ENCODE results near the gene NF1.
"Not testable (repeated sequence)": the region's sequence is repeated elsewhere in the genome, so short reads cannot be mapped to it uniquely, and the experiment has no call there.

NF1 gene

GRCh38 chr17:31248986-31249834 lies 154.4 kb downstream of the NF1 start:
- Histone ChIP-seq H3K27ac (ENCODE audit: low read depth, low read length) (no peak overlapping the region), H3K9ac (ENCODE audit: low read length) (no peak overlapping the region), H3K27me3 (ENCODE audit: control insufficient read depth in 1 of 2, insufficient read depth in 2 of 2, low read length in 2 of 2) (no peaks in the 10 kb centered on the region), H3K4me3 (ENCODE audit: low read depth in 1 of 2, low read length in 2 of 2) (no peak overlapping the region), H3K4me1 (ENCODE audit: insufficient read depth, low read length) (no peaks in the 10 kb centered on the region), H3K36me3 (ENCODE audit: insufficient read depth, low read length) (peaks cover 10% of the 10 kb centered on the region), H3K9me3 (ENCODE audit: low read length) (no peaks in the 10 kb centered on the region)

DNA sequence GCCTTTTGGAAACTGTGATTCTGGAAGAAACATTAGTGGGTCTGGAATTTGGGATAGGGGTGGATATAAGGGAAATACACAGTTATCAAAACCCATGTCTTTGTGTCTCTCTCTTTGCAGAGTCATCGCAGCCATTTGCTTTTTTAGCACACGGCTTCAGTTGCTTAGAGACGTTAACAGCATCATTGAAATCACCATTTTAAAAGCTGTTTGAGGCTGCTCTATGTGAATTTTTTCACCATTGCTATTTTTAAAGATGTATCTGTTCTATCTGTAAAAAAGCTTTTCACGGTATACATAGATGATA lies 155.0 kb downstream of the NF1 start:
- no peaks in the 10 kb centered on the region for H3K27me3 ChIP-seq (ENCODE audit: control insufficient read depth in 1 of 2, insufficient read depth in 2 of 2, low read length in 2 of 2)
- no peak overlapping the region for H3K27ac ChIP-seq (ENCODE audit: low read depth, low read length)
- H3K4me1 ChIP-seq (ENCODE audit: insufficient read depth, low read length) = no peaks in the 10 kb centered on the region

GRCh38 chr17:31250229-31250628 lies 155.5 kb downstream of the NF1 start:
- Histone ChIP-seq H3K4me3 (ENCODE audit: low read depth in 1 of 2, low read length in 2 of 2) (no peak overlapping the region), H3K36me3 (ENCODE audit: insufficient read depth, low read length) (peaks cover 10% of the 10 kb centered on the region), H3K27me3 (ENCODE audit: control insufficient read depth in 1 of 2, insufficient read depth in 2 of 2, low read length in 2 of 2) (no peaks in the 10 kb centered on the region), H3K27ac (ENCODE audit: low read depth, low read length) (no peak overlapping the region), H3K9me3 (ENCODE audit: low read length) (no peaks in the 10 kb centered on the region), H3K9ac (ENCODE audit: low read length) (no peak overlapping the region), H3K4me1 (ENCODE audit: insufficient read depth, low read length) (no peaks in the 10 kb centered on the region)

More for the DNA sequence above, 155.0 kb downstream of the NF1 start:
- H3K4me3 ChIP-seq (ENCODE audit: low read depth in 1 of 2, low read length in 2 of 2) = no peak overlapping the region
- no peaks in the 10 kb centered on the region for H3K9me3 ChIP-seq (ENCODE audit: low read length)
- H3K36me3 ChIP-seq (ENCODE audit: insufficient read depth, low read length) = peaks cover 10% of the 10 kb centered on the region
- no peak overlapping the region for H3K9ac ChIP-seq (ENCODE audit: low read length)

GRCh38 chr17:31251105-31251969 lies 156.6 kb downstream of the NF1 start:
- peaks cover 10% of the 10 kb centered on the region for H3K36me3 ChIP-seq (ENCODE audit: insufficient read depth, low read length)
- no peak overlapping the region for H3K4me3 ChIP-seq (ENCODE audit: low read depth in 1 of 2, low read length in 2 of 2)
- H3K27ac ChIP-seq (ENCODE audit: low read depth, low read length) = no peak overlapping the region
- H3K9me3 ChIP-seq (ENCODE audit: low read length) = no peaks in the 10 kb centered on the region
- H3K27me3 ChIP-seq (ENCODE audit: control insufficient read depth in 1 of 2, insufficient read depth in 2 of 2, low read length in 2 of 2) = no peaks in the 10 kb centered on the region
- H3K4me1 ChIP-seq (ENCODE audit: insufficient read depth, low read length) = no peaks in the 10 kb centered on the region
- no peak overlapping the region for H3K9ac ChIP-seq (ENCODE audit: low read length)

DNA sequence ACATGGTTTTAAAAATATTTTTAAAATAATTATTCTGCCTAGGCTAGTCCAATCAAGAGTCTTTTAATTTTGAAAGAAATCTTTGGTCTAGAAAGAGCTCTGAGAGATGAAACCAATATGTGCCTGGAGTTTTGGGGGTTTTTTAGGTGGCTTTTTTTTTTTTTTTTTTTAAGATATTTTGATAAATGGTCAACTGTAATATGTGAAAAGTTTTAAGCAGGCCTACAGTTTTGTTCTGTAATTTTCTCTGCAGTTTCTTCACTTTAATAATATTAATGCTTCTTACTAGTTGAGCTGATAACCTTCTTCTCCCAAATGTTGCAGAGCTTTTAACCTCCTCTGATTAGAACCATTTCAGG lies 157.2 kb downstream of the NF1 start:
- no peak overlapping the region for H3K4me3 ChIP-seq (ENCODE audit: low read depth in 1 of 2, low read length in 2 of 2)
- no peaks in the 10 kb centered on the region for H3K4me1 ChIP-seq (ENCODE audit: insufficient read depth, low read length)
- no peaks in the 10 kb centered on the region for H3K9me3 ChIP-seq (ENCODE audit: low read length)
- H3K27me3 ChIP-seq (ENCODE audit: control insufficient read depth in 1 of 2, insufficient read depth in 2 of 2, low read length in 2 of 2) = no peaks in the 10 kb centered on the region
- H3K27ac ChIP-seq (ENCODE audit: low read depth, low read length) = no peak overlapping the region
- peaks cover 10% of the 10 kb centered on the region for H3K36me3 ChIP-seq (ENCODE audit: insufficient read depth, low read length)
- no peak overlapping the region for H3K9ac ChIP-seq (ENCODE audit: low read length)

GRCh38 chr17:31252741-31253140 lies 158.0 kb downstream of the NF1 start:
- Histone ChIP-seq H3K27me3 (ENCODE audit: control insufficient read depth in 1 of 2, insufficient read depth in 2 of 2, low read length in 2 of 2) (no peaks in the 10 kb centered on the region), H3K9ac (ENCODE audit: low read length) (no peak overlapping the region), H3K4me1 (ENCODE audit: insufficient read depth, low read length) (no peaks in the 10 kb centered on the region), H3K27ac (ENCODE audit: low read depth, low read length) (no peak overlapping the region), H3K9me3 (ENCODE audit: low read length) (no peaks in the 10 kb centered on the region), H3K4me3 (ENCODE audit: low read depth in 1 of 2, low read length in 2 of 2) (no peak overlapping the region), H3K36me3 (ENCODE audit: insufficient read depth, low read length) (peaks cover 10% of the 10 kb centered on the region)

DNA sequence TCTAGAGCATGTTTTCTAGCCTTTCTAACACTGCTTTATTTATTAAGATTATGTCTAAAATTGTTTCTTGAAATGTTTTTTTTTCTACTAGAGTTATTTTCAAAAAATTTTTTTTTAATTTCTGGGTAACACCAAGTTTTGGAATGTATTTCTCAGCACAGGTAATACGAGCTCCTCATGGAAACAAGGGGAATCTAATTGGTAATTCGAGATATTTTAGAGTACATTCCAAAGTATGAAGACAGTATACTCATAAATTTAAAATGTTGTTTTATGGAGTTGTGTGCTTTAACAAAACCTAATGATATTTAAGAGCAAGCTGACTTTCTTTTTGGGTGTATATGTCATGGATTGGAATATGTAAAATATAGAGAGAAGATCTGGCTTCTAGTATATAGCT lies 159.9 kb downstream of the NF1 start:
- H3K27ac ChIP-seq (ENCODE audit: low read depth, low read length) = no peak overlapping the region
- no peak overlapping the region for H3K4me3 ChIP-seq (ENCODE audit: low read depth in 1 of 2, low read length in 2 of 2)
- H3K9ac ChIP-seq (ENCODE audit: low read length) = no peak overlapping the region
- no peaks in the 10 kb centered on the region for H3K27me3 ChIP-seq (ENCODE audit: control insufficient read depth in 1 of 2, insufficient read depth in 2 of 2, low read length in 2 of 2)
- no peaks in the 10 kb centered on the region for H3K4me1 ChIP-seq (ENCODE audit: insufficient read depth, low read length)
- H3K9me3 ChIP-seq (ENCODE audit: low read length) = no peaks in the 10 kb centered on the region
- H3K36me3 ChIP-seq (ENCODE audit: insufficient read depth, low read length) = peaks cover 6% of the 10 kb centered on the region

DNA sequence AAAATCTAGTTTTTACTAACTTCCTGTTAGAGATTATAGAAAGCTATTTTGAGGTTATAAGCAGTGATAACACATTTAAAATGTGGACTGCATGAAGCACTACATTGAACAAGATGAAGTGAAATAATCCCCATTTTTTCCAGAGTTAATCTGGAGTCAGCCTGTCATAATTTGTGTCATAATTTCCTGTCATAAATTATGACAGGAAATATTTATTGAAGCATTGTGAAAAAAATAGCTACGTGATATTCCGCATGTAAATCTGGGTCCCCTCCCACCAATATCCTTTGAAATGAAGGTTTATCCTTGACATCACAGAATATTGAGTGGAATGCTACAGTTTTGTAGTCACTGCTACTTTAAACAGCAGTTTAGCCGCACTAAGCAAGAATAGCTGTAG lies 162.2 kb downstream of the NF1 start:
- Histone ChIP-seq H3K4me3 (ENCODE audit: low read depth in 1 of 2, low read length in 2 of 2) (no peak overlapping the region), H3K27ac (ENCODE audit: low read depth, low read length) (no peak overlapping the region), H3K9ac (ENCODE audit: low read length) (no peak overlapping the region), H3K4me1 (ENCODE audit: insufficient read depth, low read length) (no peaks in the 10 kb centered on the region), H3K27me3 (ENCODE audit: control insufficient read depth in 1 of 2, insufficient read depth in 2 of 2, low read length in 2 of 2) (no peaks in the 10 kb centered on the region), H3K9me3 (ENCODE audit: low read length) (no peaks in the 10 kb centered on the region), H3K36me3 (ENCODE audit: insufficient read depth, low read length) (peaks cover 7% of the 10 kb centered on the region)

GRCh38 chr17:31260151-31260550 lies 165.4 kb downstream of the NF1 start:
- Histone ChIP-seq H3K9ac (ENCODE audit: low read length) (no peak overlapping the region), H3K27ac (ENCODE audit: low read depth, low read length) (no peak overlapping the region), H3K36me3 (ENCODE audit: insufficient read depth, low read length) (peaks cover 9% of the 10 kb centered on the region), H3K4me3 (ENCODE audit: low read depth in 1 of 2, low read length in 2 of 2) (no peak overlapping the region), H3K9me3 (ENCODE audit: low read length) (no peaks in the 10 kb centered on the region), H3K27me3 (ENCODE audit: control insufficient read depth in 1 of 2, insufficient read depth in 2 of 2, low read length in 2 of 2) (no peaks in the 10 kb centered on the region), H3K4me1 (ENCODE audit: insufficient read depth, low read length) (no peaks in the 10 kb centered on the region)

DNA sequence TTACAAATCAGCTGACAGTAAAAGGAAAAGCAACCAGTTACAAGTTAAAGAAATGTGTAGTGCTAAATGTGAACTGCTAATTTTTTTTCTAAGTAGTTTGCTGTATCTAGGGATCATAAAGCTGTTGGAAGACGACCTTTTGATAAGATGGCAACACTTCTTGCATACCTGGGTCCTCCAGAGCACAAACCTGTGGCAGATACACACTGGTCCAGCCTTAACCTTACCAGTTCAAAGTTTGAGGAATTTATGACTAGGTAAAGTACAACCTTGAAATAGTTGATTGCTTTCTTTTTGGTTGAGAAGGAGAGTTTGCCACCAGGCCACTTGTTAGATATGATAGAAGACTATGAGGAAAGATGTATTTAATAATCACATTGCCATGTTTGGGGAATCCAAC lies 166.8 kb downstream of the NF1 start:
- Histone ChIP-seq H3K36me3 (ENCODE audit: insufficient read depth, low read length) (peaks cover 11% of the 10 kb centered on the region), H3K9me3 (ENCODE audit: low read length) (no peaks in the 10 kb centered on the region), H3K27ac (ENCODE audit: low read depth, low read length) (no peak overlapping the region), H3K4me3 (ENCODE audit: low read depth in 1 of 2, low read length in 2 of 2) (no peak overlapping the region), H3K4me1 (ENCODE audit: insufficient read depth, low read length) (no peaks in the 10 kb centered on the region), H3K27me3 (ENCODE audit: control insufficient read depth in 1 of 2, insufficient read depth in 2 of 2, low read length in 2 of 2) (no peaks in the 10 kb centered on the region), H3K9ac (ENCODE audit: low read length) (no peak overlapping the region)

DNA sequence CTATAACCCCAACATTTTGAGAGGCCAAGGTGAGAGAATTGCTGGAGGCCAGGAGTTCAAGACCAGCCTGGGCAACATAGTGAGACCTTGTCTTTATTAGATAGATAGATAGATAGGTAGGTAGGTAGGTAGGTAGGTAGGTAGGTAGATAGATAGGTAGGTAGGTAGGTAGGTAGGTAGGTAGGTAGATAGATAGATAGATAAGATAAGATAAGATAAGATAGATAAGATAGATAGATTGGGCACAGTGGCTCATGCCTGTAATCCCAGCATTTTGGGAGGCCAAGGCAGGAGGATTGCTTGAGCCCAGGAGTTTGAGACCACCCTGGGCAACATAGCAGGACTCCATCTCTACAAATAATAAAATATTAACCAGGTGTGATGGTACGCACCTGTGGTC lies 168.1 kb downstream of the NF1 start:
- not testable (repeated sequence) for H3K9ac ChIP-seq (ENCODE audit: low read length); H3K27ac ChIP-seq (ENCODE audit: low read depth, low read length); H3K4me3 ChIP-seq (ENCODE audit: low read depth in 1 of 2, low read length in 2 of 2); H3K9me3 ChIP-seq (ENCODE audit: low read length); H3K27me3 ChIP-seq (ENCODE audit: control insufficient read depth in 1 of 2, insufficient read depth in 2 of 2, low read length in 2 of 2); H3K4me1 ChIP-seq (ENCODE audit: insufficient read depth, low read length)
- peaks cover 11% of the 10 kb centered on the region for H3K36me3 ChIP-seq (ENCODE audit: insufficient read depth, low read length)
